Fibroblast of skin of left biceps (primary cell): ENCODE data around the gene LDLRAD4.

ENCODE experiments used
- DNase-seq, 2 experiments: peaks; one replicate each; pipeline ENCODE4 v3.0.0-alpha.2; 2013; ENCODE audit warnings: low read depth in 2 of 2

The LDLRAD4 gene

GRCh38 chr18:13430663-13431062 lies 212.1 kb downstream of the LDLRAD4 start:
- no peak for DNase-seq

GRCh38 chr18:13431886-13432285 lies 213.3 kb downstream of the LDLRAD4 start:
- no peak for DNase-seq

- no peak for DNase-seq
Measured at GRCh38 chr18:13433125-13433524, 214.6 kb downstream of the LDLRAD4 start.

- no peak for DNase-seq
Measured at GRCh38 chr18:13433685-13434084, 215.1 kb downstream of the LDLRAD4 start.

- no peak for DNase-seq
Measured at GRCh38 chr18:13434854-13435253, 216.3 kb downstream of the LDLRAD4 start.

- peak in 1 of 2 experiments; percentile 12 for DNase-seq
Measured at GRCh38 chr18:13435586-13436333, 217.2 kb downstream of the LDLRAD4 start.

- DNase-seq, result no peak
Measured at GRCh38 chr18:13436576-13436975, 218.0 kb downstream of the LDLRAD4 start.

- no peak for DNase-seq
Measured at GRCh38 chr18:13437034-13437433, 218.5 kb downstream of the LDLRAD4 start.

GRCh38 chr18:13437796-13438506 lies 219.4 kb downstream of the LDLRAD4 start:
- no peak for DNase-seq

GRCh38 chr18:13438507-13439056 lies 220.0 kb downstream of the LDLRAD4 start:
- no peak for DNase-seq

- no peak for DNase-seq
Measured at GRCh38 chr18:13439461-13439860, 220.9 kb downstream of the LDLRAD4 start.

- DNase-seq, result no peak
Measured at GRCh38 chr18:13440277-13441248, 222.0 kb downstream of the LDLRAD4 start.

GRCh38 chr18:13441736-13442135 lies 223.2 kb downstream of the LDLRAD4 start:
- DNase-seq, result no peak

GRCh38 chr18:13442451-13442850 lies 223.9 kb downstream of the LDLRAD4 start:
- DNase-seq, result no peak

GRCh38 chr18:13443552-13443951 lies 225.0 kb downstream of the LDLRAD4 start:
- no peak for DNase-seq

GRCh38 chr18:13444430-13445240 lies 226.1 kb downstream of the LDLRAD4 start:
- no peak for DNase-seq

- DNase-seq, result no peak
Measured at GRCh38 chr18:13445241-13445897, 226.8 kb downstream of the LDLRAD4 start.

- DNase-seq, result no peak
Measured at GRCh38 chr18:13446024-13446423, 227.5 kb downstream of the LDLRAD4 start.

GRCh38 chr18:13446610-13447461 lies 228.3 kb downstream of the LDLRAD4 start:
- no peak for DNase-seq
